Chondrocyte (in vitro differentiated cells): ENCODE measurements around the gene SPDYA. TPM values are rescaled to one million over a fixed set of nuclear protein-coding genes. Genes with fewer than 3 reads are reported as not detected.

Experiments used
- DNase-seq: peaks from one replicate; pipeline ENCODE4 v3.0.0; 2021; ENCODE audit warnings: mixed read lengths, low spot score
- H3K27ac Mint-ChIP-seq: one replicate; pipeline ENCODE4 v1.8.0; 2021; ENCODE audit warnings: mild to moderate bottlenecking, moderate library complexity, mixed read lengths; ENCODE audit not compliant: unreplicated experiment
- H3K27me3 Mint-ChIP-seq: 2 replicates; pipeline ENCODE4 v1.8.0; 2021; ENCODE audit warnings: low read depth, mixed read lengths
- H3K36me3 Mint-ChIP-seq: 2 replicates; pipeline ENCODE4 v1.8.0; 2021; ENCODE audit warnings: low read depth, mixed read lengths
- H3K4me1 Mint-ChIP-seq: 2 replicates; pipeline ENCODE4 v1.8.0; 2021; ENCODE audit warnings: low read depth, mild to moderate bottlenecking, mixed read lengths
- H3K4me3 Mint-ChIP-seq: one replicate; pipeline ENCODE4 v1.8.0; 2021; ENCODE audit warnings: mild to moderate bottlenecking, moderate library complexity, mixed read lengths; ENCODE audit not compliant: unreplicated experiment
- H3K9me3 Mint-ChIP-seq: 2 replicates; pipeline ENCODE4 v1.8.0; 2021; ENCODE audit warnings: low read depth, mixed read lengths
- CTCF ChIP-seq: fragments of 200-600 bp; sonication (generic); IDR thresholded peaks from 2 replicates; pipeline ENCODE4 v1.5.0; 2021; ENCODE audit warnings: antibody characterized with exemption, mild to moderate bottlenecking, moderate library complexity
- total RNA-seq: library from RNA; stranded (reverse); gene quantifications from 3 replicates; pipeline ENCODE4 v1.2.1, GENCODE V29; 2021

SPDYA gene
- total RNA-seq, 1 donor from 2014 or later, result 1.6 TPM

- Mint-ChIP-seq H3K27ac (peak overlapping the region; percentile 74), H3K9me3 (no peaks in the 10 kb centered on the region), H3K4me1 (peaks cover 7% of the 10 kb centered on the region), H3K27me3 (no peaks in the 10 kb centered on the region), H3K36me3 (no peaks in the 10 kb centered on the region), H3K4me3 (no peak overlapping the region)
- no peak for TF ChIP-seq CTCF
- DNase-seq, result no peak
Observed at GRCh38 chr2:28824207-28824606, 13.6 kb downstream of the SPDYA start.

GRCh38 chr2:28824870-28825269 lies 14.2 kb downstream of the SPDYA start:
- Mint-ChIP-seq H3K4me1 (peaks cover 7% of the 10 kb centered on the region), H3K27me3 (no peaks in the 10 kb centered on the region), H3K9me3 (no peaks in the 10 kb centered on the region), H3K27ac (no peak overlapping the region), H3K36me3 (no peaks in the 10 kb centered on the region), H3K4me3 (no peak overlapping the region)
- no peak for DNase-seq
- no peak for TF ChIP-seq CTCF

GRCh38 chr2:28828382-28828781 lies 17.7 kb downstream of the SPDYA start:
- H3K36me3 Mint-ChIP-seq, result no peaks in the 10 kb centered on the region
- H3K27ac Mint-ChIP-seq, result no peak overlapping the region
- peaks cover 4% of the 10 kb centered on the region for H3K4me1 Mint-ChIP-seq
- H3K4me3 Mint-ChIP-seq, result no peak overlapping the region
- no peak for DNase-seq
- H3K27me3 Mint-ChIP-seq, result no peaks in the 10 kb centered on the region
- no peaks in the 10 kb centered on the region for H3K9me3 Mint-ChIP-seq
- no peak for TF ChIP-seq CTCF

GRCh38 chr2:28833740-28834470 lies 23.3 kb downstream of the SPDYA start:
- peaks cover 14% of the 10 kb centered on the region for H3K4me1 Mint-ChIP-seq
- H3K27ac Mint-ChIP-seq, result no peak overlapping the region
- no peak for DNase-seq
- no peaks in the 10 kb centered on the region for H3K27me3 Mint-ChIP-seq
- no peaks in the 10 kb centered on the region for H3K9me3 Mint-ChIP-seq
- no peaks in the 10 kb centered on the region for H3K36me3 Mint-ChIP-seq
- no peak for TF ChIP-seq CTCF
- H3K4me3 Mint-ChIP-seq, result no peak overlapping the region

- Mint-ChIP-seq H3K27me3 (no peaks in the 10 kb centered on the region), H3K4me3 (no peak overlapping the region), H3K27ac (no peak overlapping the region), H3K9me3 (no peaks in the 10 kb centered on the region), H3K36me3 (no peaks in the 10 kb centered on the region), H3K4me1 (peaks cover 14% of the 10 kb centered on the region)
- no peak for DNase-seq
- no peak for TF ChIP-seq CTCF
Observed at GRCh38 chr2:28835781-28836180, 25.1 kb downstream of the SPDYA start.
